ENCODE results near the gene GALM.

DNA sequence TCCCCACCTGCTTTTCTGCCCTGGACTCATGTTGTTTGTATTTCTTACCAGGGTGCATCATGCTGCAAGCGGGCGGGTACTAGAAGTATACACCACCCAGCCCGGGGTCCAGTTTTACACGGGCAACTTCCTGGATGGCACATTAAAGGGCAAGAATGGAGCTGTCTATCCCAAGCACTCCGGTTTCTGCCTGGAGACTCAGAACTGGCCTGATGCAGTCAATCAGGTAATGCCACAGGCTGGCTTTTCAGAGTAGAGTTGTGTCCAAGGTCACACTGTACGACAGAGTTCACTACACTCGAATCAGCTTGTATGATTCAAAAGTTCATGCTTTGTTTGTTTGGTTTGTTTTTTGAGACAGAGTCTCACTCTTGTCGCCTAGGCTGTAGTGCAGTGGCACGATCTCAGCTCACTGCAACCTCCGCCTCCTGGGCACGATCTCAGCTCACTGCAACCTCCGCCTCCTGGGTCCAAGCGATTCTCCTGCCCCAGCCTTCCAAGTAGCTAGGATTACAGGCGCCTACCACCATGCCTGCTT lies 65.8 kb downstream of the GALM start:
- TF ChIP-seq POLR2AphosphoS5 (IDR thresholded peaks at IDR 0.05) (no peak), POLR2A (IDR thresholded peaks at IDR 0.05) (no peak)
- TF ChIP-seq, protein P1, sequence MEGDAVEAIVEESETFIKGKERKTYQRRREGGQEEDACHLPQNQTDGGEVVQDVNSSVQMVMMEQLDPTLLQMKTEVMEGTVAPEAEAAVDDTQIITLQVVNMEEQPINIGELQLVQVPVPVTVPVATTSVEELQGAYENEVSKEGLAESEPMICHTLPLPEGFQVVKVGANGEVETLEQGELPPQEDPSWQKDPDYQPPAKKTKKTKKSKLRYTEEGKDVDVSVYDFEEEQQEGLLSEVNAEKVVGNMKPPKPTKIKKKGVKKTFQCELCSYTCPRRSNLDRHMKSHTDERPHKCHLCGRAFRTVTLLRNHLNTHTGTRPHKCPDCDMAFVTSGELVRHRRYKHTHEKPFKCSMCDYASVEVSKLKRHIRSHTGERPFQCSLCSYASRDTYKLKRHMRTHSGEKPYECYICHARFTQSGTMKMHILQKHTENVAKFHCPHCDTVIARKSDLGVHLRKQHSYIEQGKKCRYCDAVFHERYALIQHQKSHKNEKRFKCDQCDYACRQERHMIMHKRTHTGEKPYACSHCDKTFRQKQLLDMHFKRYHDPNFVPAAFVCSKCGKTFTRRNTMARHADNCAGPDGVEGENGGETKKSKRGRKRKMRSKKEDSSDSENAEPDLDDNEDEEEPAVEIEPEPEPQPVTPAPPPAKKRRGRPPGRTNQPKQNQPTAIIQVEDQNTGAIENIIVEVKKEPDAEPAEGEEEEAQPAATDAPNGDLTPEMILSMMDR (IDR thresholded peaks at IDR 0.05), result no peak
